ENCODE results near the gene GYPA.
"Not testable (repeated sequence)": the region's sequence is repeated elsewhere in the genome, so short reads cannot be mapped to it uniquely, and the experiment has no call there.

The GYPA gene

GRCh38 chr4:144128709-144129320 lies 11.7 kb downstream of the GYPA start:
- DNase-seq = not testable (repeated sequence)

- DNase-seq = not testable (repeated sequence)
Measured at GRCh38 chr4:144125109-144125508, 15.4 kb downstream of the GYPA start.

GRCh38 chr4:144123982-144124635 lies 16.4 kb downstream of the GYPA start:
- DNase-seq = not testable (repeated sequence)

- DNase-seq = not testable (repeated sequence)
Measured at GRCh38 chr4:144123269-144123668, 17.2 kb downstream of the GYPA start.

- not testable (repeated sequence) for DNase-seq
Measured at GRCh38 chr4:144119752-144120151, 20.8 kb downstream of the GYPA start.

- DNase-seq = no peak
Measured at GRCh38 chr4:144115519-144115918, 25.0 kb downstream of the GYPA start.

GRCh38 chr4:144113546-144113945 lies 27.0 kb downstream of the GYPA start:
- DNase-seq = no peak

- no peak for DNase-seq
Measured at GRCh38 chr4:144104509-144105130, 35.9 kb downstream of the GYPA start.

- not testable (repeated sequence) for DNase-seq
Measured at GRCh38 chr4:144097776-144098175, 42.7 kb downstream of the GYPA start.

- DNase-seq = not testable (repeated sequence)
Measured at GRCh38 chr4:144093995-144094394, 46.5 kb downstream of the GYPA start.

- DNase-seq = not testable (repeated sequence)
Measured at GRCh38 chr4:144091181-144091580, 49.3 kb downstream of the GYPA start.

GRCh38 chr4:144090744-144091143 lies 49.8 kb downstream of the GYPA start:
- no peak for DNase-seq

- DNase-seq = not testable (repeated sequence)
Measured at GRCh38 chr4:144082053-144082452, 58.5 kb downstream of the GYPA start.

GRCh38 chr4:144080135-144080534 lies 60.4 kb downstream of the GYPA start:
- DNase-seq = not testable (repeated sequence)

- not testable (repeated sequence) for DNase-seq
Measured at GRCh38 chr4:144078746-144079145, 61.8 kb downstream of the GYPA start.

- not testable (repeated sequence) for DNase-seq
Measured at GRCh38 chr4:144061556-144061955, 79.0 kb downstream of the GYPA start.

- DNase-seq = not testable (repeated sequence)
Measured at GRCh38 chr4:144060234-144060859, 80.2 kb downstream of the GYPA start.
